Spinal cord (tissue), 10 donors: Measurements from ENCODE around the gene MOSPD2. TPM values are rescaled to one million over a fixed set of nuclear protein-coding genes. Genes with fewer than 3 reads are reported as not detected.

Source experiments
- DNase-seq, 6 donors: peaks; one replicate each; pipeline versions ENCODE4 v3.0.0 to v3.0.0-alpha.2; 2013 to 2015; ENCODE audit warnings: low spot score in 6 of 6, low read depth in 4 of 6
- H3K27ac ChIP-seq: one replicate; pipeline ENCODE4 v1.5.1; 2013; ENCODE audit warnings: low read depth, low read length, control low read depth
- H3K27me3 ChIP-seq: one replicate; pipeline ENCODE4 v1.6.1; 2013; ENCODE audit warnings: low read length; ENCODE audit not compliant: control insufficient read depth, insufficient read depth
- H3K36me3 ChIP-seq: one replicate; pipeline ENCODE4 v1.6.1; 2013; ENCODE audit warnings: low read length; ENCODE audit not compliant: control insufficient read depth, insufficient read depth
- H3K4me1 ChIP-seq: one replicate; pipeline ENCODE4 v1.6.1; 2013; ENCODE audit warnings: low read length; ENCODE audit not compliant: control insufficient read depth, insufficient read depth
- H3K4me3 ChIP-seq: one replicate; pipeline ENCODE4 v1.5.1; 2013; ENCODE audit warnings: low read depth, low read length, control low read depth
- H3K9me3 ChIP-seq: one replicate; pipeline ENCODE4 v1.6.1; 2013; ENCODE audit warnings: low read length; ENCODE audit not compliant: control insufficient read depth, insufficient read depth
- WGBS: methylation state at CpG from one replicate; pipeline ENCODE4 v1.1.5; 2013; ENCODE audit warnings: missing lambda C conversion rate; ENCODE audit not compliant: insufficient coverage; 5-methylcytosine and 5-hydroxymethylcytosine counted together
- polyA plus RNA-seq, 2 donors: library from polyadenylated mRNA; unstranded; fragments of 120-200 nt; gene quantifications; one replicate each; pipeline ENCODE4 v1.2.1, GENCODE V29; 2013; ENCODE audit not compliant: insufficient read length in 2 of 2
- total RNA-seq, 2 donors: library from RNA; depleted of rRNA in 1 of 2; stranded (reverse); fragments of 120-200 nt in 1 of 2; fragments of >200 nt in 1 of 2; gene quantifications; one replicate each; pipeline versions ENCODE4 v1.2.3 to v1.2.4, GENCODE V29; 2013 to 2014
- donor health status: healthy.

The MOSPD2 gene
- total and polyA plus RNA-seq, 4 donors, result 12.5 to 25.0 (median 14.8) TPM

DNA sequence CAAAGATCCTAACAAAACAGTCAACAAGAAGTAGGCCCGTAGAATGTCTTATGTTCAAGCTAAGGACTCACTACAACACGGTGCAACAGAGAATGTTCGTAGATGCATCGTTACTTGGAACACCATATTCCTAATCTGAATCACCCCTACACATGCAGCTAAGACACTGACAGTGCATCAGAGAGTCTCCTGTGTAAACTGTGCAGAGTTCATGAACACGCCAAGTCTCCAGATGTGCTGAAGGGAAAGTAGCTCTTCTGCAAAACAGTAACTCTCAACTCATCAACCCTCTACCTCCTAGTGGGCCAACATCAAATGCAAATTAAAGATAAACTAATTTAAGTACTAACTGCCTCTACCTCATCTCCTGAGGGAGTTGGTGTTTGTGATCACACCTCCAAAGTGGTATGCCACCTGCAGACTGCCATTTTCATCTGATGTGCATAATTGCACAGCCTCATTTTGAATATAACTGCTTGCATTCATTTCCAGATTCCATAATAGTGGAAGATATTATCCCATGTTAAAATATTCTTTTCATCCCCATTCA is 73.5 kb downstream of the MOSPD2 start:
- no peaks in the 10 kb centered on the region for H3K36me3 ChIP-seq
- DNase-seq, result peak in 1 of 6 donors; percentile 78
- WGBS, result 80% methylated on average over 5 of the region's 5 CpGs
- no peak overlapping the region for H3K4me3 ChIP-seq
- no peak overlapping the region for H3K27ac ChIP-seq
- no peaks in the 10 kb centered on the region for H3K27me3 ChIP-seq
- H3K4me1 ChIP-seq, result no peaks in the 10 kb centered on the region
- no peaks in the 10 kb centered on the region for H3K9me3 ChIP-seq

- Histone ChIP-seq H3K9me3 (no peaks in the 10 kb centered on the region), H3K4me1 (no peaks in the 10 kb centered on the region), H3K27me3 (no peaks in the 10 kb centered on the region), H3K36me3 (no peaks in the 10 kb centered on the region), H3K4me3 (no peak overlapping the region), H3K27ac (no peak overlapping the region)
- no CpG with 5 or more reads among the region's 1 CpG for WGBS
- DNase-seq, result no peak
These were observed 75.5 kb downstream of the MOSPD2 start for GRCh38 chrX:14948691-14949090.

DNA sequence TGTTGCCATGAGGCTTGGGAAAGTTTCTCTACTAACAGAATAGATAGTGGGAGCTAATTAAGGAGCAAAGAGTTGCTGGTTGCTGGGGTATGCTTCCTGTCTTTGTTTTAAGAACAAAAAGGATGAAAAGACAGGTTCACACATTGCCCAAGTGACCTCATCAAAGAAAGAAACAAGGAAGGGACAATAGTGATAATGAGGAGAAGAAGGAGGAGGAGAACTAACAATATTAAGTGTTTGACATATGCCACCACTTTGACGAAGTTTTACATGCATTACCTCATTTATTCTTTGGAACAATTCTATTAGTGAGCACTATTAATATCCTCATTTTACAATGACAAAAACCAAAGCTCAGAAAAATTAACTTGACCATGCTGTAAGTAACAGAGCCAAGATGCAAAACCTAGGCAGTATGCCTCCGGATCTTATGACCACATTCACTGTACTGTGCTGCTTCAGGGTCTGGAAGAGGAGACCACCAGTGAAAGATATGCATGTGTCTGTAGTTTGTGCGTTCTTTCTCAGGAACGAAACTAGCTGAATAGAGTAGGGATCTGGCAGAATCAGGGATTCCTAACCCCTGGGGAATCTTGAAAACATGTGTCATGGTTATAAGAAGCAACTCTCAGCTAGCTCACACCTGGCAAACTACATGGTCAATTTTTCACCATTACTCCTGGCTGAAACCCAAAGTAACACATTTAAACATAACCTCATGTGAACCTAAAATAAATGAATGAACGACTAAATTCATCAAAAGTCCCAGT is 83.8 kb downstream of the MOSPD2 start:
- Histone ChIP-seq H3K27me3 (no peaks in the 10 kb centered on the region), H3K4me1 (no peaks in the 10 kb centered on the region), H3K9me3 (no peaks in the 10 kb centered on the region), H3K36me3 (no peaks in the 10 kb centered on the region), H3K27ac (no peak overlapping the region), H3K4me3 (no peak overlapping the region)
- 89% methylated on average over 1 of the region's 5 CpGs for WGBS
- DNase-seq, result no peak

DNA sequence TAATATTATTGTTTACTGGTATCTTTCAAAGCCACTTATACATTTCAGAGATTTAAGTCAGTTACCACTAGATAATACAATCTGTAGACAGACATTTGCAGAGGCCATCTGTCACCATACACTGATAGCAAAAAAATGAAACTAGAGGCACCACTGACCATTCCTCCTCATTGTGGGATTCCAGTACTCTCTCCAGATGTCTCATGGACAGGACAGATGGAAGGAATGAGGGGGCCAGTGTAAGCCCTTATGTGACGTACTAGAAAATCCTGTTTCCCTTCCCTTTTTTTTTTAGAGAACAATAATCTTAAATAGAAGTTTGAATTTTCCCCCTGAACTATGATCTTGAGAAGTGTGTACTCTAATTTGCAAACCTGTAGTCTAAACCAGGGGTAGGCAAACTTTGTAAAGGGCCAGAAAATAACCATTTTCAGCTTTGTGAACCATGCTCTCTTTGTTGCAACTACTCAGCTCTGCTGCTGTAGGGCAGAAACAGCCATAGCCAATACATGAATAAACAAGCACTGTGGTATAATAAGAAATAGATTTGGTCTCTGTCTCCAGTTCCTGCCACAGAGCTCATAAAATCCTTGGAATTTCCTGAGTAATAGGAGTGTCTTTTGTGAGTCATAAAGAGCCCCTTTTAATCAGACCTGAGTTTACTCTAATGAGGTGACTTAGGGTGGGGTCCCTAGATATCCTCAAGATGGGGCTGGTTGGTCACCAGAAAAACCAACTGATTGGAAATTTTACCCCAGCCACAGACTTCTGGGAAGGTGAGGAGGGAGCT is 90.4 kb downstream of the MOSPD2 start:
- Histone ChIP-seq H3K9me3 (no peaks in the 10 kb centered on the region), H3K4me3 (no peak overlapping the region), H3K27me3 (no peaks in the 10 kb centered on the region), H3K27ac (no peak overlapping the region), H3K4me1 (no peaks in the 10 kb centered on the region), H3K36me3 (no peaks in the 10 kb centered on the region)
- WGBS, result no CpG with 5 or more reads among the region's 1 CpG
- no peak for DNase-seq

GRCh38 chrX:14964500-14964899 is 91.3 kb downstream of the MOSPD2 start:
- WGBS, result 39% methylated on average over 2 of the region's 2 CpGs
- Histone ChIP-seq H3K4me1 (no peaks in the 10 kb centered on the region), H3K36me3 (no peaks in the 10 kb centered on the region), H3K4me3 (no peak overlapping the region), H3K9me3 (no peaks in the 10 kb centered on the region), H3K27ac (no peak overlapping the region), H3K27me3 (no peaks in the 10 kb centered on the region)
- DNase-seq, result no peak

Other genes starting within 250 kb of the MOSPD2 start
- gene FANCB, start 352 bp upstream of the MOSPD2 start, total RNA-seq, result 10 to 100 TPM in 1 of 2 donors, 1 to 10 TPM in 1; 4.4 to 12.8 TPM
- 1 to 10 TPM; 1.1 to 1.9 TPM for gene FANCB, start 352 bp upstream of the MOSPD2 start, polyA plus RNA-seq